Pulmonary artery endothelial cell (primary cell): Measurements from ENCODE around the gene OPN3. TPM values are rescaled to one million over a fixed set of nuclear protein-coding genes. Genes with fewer than 3 reads are reported as not detected.

Experiments
- DNase-seq: peaks from one replicate; pipeline ENCODE4 v3.0.0-alpha.2; 2011; ENCODE audit warnings: low read depth, low spot score
- total RNA-seq: library from RNA; depleted of rRNA; stranded (reverse); fragments of >200 nt; gene quantifications from 2 replicates; pipeline ENCODE4 v1.2.3, GENCODE V29; 2014

OPN3 gene
- total RNA-seq, 1 donor from 2014 or later = 18.3 TPM

DNA sequence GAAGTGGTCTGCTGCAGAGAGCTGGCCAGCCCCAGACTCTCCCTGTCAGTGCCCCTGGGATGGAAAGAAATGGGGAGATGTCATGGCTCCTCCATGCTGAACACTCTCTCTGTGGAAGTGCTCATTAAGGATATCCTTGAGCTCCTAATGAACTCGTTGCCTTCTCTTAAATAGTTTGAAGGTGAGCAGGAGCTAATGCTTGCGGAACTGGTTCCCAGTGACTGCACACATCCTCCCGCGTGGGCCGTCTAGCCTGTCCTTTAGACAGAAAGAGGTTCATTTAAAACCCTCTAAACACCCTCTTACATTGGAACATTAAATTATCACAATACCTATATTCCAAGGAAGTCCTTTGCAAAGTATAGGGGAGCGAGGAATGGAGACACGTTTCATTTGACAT lies 6.0 kb upstream of the OPN3 start:
- no peak for DNase-seq

DNA sequence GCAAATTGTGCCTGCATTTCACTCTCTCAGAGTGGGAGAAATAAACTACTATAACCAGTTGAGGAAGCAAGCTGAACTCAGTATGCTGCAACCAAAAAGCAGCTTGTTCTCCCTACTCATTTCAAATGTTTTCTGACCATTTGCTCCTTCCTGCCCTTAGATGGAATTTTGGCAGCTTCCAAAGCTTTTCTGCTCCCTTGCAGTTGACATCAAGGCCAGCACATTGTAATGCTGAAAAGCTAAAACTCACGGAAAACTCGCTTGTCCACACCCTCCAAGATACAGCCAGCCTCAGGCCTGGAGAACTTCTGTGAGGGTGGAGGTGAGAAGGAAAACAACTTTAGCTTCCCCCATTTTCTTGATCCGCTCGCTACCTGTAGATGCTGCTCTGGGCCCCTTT lies 5.0 kb upstream of the OPN3 start:
- DNase-seq = no peak

GRCh38 chr1:241644259-241644658 lies 4.1 kb upstream of the OPN3 start:
- no peak for DNase-seq

- no peak for DNase-seq
Measured at GRCh38 chr1:241642593-241642944, 2.4 kb upstream of the OPN3 start.

GRCh38 chr1:241641773-241642592 lies 1.8 kb upstream of the OPN3 start:
- DNase-seq = no peak

DNA sequence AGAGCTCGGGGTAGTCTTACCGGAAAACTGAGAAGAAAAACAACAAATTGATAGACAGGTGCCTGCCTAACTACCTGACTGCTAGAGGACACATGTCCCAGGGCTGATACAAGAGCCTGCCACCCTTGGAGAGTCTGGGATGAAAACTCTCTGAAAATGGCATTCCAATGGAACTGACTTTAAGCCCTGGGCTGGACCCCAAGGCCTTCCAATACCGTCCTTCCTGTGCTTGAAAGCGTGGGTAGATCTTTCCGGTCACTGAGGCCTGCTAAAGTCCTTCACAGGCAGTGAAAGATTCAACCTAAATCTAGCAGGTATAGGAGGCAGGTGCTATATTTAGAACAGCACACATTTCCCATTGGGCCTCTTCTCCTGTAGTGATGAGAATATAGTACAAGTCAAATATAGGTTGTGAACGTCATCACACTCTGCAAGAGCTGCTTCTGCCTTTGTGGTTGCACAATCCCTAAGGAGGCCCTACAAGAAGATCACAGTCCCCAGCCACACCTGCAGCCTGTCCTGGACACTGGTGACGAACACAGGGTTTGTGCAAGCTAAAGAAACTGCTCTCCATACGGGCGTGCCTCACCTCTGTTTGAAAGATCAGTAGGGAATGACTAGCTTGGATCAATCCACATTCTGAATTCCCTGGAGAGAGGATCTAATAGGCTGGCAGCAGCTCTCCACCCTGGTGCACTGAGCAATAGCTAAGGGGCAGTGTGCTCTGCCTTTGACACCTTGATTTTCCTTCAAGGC lies 876 bp upstream of the OPN3 start:
- DNase-seq = no peak

DNA sequence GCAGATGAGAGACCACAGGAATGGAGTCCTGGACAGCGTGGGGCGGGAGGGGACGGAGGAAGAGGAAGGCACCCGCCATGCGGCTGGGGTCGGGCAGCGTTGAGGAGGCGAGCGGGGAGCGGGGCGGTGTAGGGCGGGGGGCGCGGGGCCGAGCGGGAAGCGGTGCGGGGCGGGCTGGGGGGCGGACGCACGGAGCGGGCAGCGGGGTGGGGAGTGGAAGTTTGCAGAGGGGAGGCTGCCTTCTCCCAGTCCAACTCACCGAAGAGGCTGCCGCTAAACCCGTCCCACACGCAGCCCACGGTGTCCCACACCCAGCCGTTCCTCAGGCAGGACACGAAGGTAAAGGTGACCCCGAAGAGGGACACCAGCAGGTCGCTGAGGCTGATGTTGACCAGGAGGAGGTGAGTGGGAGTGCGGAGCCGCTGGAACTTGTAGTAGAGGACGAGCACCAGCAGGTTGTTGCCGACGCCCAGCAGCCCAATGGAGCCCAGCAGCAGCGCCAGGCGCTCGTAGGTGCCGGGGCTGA lies 483 bp downstream of the OPN3 start:
- DNase-seq = no peak

DNA sequence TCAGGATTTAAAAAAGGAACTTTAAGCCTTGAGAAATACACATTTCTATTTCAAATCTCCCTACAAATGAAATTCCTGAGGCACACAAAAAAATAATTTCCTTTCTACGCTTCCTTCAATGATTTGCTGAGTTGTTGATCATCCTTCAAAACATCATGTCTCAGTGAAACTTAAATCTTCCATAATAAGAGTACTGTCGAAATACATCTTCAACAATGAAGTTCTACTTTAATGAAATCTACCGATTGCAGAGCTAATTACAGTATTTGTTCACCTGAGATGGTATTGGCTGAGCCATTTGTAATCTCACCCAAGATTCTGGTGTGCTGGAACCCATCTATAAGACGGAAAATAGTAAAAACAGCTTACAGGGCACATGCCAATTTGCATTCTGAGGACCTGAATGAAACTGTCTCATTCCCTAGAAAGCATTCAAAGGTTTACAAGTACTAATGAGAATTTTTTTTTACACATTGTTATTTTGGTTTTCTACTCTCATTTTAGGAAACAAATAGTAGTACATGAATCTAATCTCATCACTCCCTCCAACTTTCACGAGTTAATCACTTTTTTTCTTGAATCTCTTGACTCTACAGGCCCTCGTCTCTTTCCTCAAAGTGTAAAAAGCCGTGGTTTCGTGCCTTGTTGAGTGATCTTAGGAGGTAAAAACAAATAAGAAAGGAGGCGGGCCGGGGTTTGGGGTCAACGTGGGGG lies 1.1 kb downstream of the OPN3 start:
- no peak for DNase-seq

DNA sequence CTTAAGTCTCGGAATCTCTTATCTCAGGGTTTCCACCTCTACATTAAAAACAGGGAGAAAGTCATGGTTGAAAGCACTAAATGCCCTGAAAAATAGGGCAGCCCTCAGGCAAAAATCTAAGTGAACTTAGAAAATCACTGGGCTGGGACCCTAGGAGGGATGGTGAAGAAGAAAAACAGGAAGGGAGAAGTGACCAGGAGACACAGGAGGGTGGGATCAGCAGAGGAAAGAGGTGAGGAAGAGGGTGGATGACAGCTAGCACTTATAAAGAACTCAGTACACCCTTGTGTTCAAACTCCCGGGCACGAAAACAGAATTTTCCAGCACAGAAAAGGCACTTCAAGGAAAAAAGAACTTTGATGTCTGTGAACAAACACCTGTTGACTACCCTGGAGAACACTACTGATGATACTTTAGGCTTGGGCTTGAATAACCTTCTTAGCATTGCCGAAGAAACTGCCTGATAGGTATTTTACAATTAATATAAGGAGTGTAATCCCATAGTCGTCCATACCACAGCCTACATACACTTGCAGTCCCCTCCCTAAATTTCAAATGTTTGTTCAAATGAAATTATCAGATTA lies 2.0 kb downstream of the OPN3 start:
- no peak for DNase-seq

DNA sequence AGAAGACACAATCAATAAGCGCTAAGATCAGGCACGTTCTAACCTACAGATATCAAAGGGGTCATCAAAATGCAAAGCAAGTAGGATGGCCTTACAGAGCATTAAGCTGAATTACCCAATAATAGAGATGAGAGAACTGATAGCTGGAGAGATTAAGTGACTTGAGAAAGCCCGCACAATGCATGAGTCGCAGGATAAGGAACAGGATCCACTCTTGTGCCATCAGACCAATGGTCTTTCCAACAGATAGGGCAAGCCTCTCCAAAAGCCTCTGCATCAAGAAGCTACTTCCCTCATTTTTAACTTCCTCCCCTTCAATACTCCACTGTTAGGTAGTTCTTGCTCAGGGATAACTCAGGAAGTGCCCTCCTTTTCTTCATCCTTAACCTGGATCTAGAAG lies 2.6 kb downstream of the OPN3 start:
- DNase-seq = no peak

DNA sequence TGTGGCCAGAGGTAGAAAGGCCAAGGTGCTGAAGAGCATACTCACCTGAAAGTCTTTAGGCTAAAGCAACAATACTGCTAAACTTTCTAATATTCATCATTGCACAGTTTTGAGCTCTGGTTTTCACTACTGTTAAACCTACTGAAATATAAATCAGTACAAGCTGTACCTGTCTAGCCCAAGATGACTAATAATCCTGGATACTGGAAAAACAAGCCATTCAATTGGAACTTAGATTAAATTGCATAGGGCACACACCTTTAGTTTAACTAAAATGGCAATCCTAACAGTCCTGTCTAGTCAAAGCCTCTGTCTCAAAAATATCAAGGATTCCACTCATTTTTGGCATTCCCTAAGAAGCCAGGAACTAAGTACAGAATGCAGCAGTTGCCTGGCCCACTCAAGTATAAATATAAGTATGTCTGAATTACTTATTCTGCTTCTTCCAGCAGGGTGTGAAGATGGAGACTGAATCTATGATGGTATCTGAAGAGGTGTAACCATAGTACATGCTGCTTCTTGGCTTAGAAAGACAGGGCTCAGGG lies 3.1 kb downstream of the OPN3 start:
- DNase-seq = no peak

GRCh38 chr1:241636291-241636690 lies 3.9 kb downstream of the OPN3 start:
- DNase-seq = no peak

- DNase-seq = no peak
Measured at GRCh38 chr1:241635556-241636152, 4.5 kb downstream of the OPN3 start.

- DNase-seq = no peak
Measured at GRCh38 chr1:241632987-241633386, 7.2 kb downstream of the OPN3 start.

DNA sequence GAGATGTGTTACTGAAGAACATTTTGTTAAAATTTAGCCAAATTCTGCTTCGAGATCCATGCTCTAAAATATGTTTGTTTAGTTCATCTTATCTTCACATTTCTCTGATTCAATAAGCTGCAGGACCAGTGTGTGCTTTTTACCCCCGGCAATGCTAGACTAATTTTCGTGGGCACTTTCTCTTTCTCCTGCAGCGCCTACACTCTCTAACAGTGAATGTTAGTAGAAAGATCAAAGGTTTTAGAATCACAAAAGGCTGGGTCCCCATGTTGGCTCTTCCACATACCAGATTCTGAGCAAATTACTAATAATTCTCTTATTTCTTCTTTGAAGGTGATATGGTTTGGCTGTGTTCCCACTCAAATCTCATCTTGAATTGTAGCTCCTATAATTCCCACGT lies 8.5 kb downstream of the OPN3 start:
- DNase-seq = no peak

- no peak for DNase-seq
Measured at GRCh38 chr1:241630899-241631298, 9.3 kb downstream of the OPN3 start.

DNA sequence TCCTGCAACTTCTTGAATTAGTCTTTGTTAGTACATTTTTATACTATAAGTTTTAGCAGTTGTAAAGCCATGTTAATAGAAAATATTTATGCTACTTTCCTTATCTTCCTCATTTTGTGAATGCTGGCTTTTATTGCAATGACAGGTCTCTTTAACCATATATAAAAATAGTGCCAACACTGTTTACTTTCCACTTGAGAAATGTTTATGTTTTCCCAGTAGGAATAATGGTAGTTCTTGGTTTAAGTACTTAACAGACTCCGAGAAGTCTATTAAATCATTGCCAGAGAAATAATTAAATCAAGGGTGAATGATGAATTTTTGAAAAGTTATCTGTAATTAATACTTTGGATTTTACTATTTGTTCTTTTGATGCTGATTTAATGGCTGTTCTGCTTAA lies 9.7 kb downstream of the OPN3 start:
- no peak for DNase-seq

DNA sequence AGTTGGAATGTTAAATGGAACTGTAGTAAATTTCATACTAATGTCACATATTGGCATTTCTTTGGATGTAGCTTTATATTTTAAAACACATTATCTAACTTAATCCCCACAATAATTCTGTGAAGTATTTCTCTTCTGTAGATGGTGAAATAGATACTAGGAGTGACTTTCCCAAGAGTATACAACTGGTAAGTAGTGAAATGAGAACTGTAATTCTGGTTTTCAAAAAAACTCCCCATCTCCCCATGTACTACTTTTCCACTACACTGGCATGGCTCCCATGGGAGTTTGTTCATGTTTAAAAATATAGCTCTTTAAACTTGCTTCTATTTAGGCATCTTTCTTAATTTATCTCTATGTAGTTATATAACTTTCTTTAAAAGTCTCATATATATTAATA lies 10.2 kb downstream of the OPN3 start:
- DNase-seq = no peak

GRCh38 chr1:241627453-241628259 lies 12.5 kb downstream of the OPN3 start:
- DNase-seq = no peak

DNA sequence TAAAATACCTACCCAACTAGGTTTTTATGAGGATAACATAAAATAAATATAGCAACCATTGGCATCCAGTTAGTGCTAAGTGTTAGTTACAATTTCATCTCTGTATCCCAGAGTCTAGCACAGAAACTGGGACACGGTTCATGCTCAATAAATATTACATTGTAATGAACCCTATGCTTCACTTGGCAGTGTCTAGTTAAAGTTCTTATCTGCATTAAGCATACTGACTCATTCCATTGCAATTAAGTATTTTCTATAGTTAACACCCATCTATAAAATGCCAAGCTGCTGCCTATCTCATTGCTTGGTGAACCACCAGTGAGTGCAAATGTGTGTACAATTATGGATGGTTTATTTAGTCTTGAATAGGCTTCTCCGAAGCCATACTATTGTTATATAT lies 15.2 kb downstream of the OPN3 start:
- no peak for DNase-seq
